GM19452 (cell line): Measurements from ENCODE around the gene SS18L1.
A peak's percentile ranks its signal among the peaks of the same experiment; 100 is the strongest.

ENCODE experiments used
- ATAC-seq: cut with Tn5 transposase; IDR thresholded peaks from one replicate; pipeline ENCODE4 v1.9.1; 2021; ENCODE audit not compliant: unreplicated experiment

The SS18L1 gene

GRCh38 chr20:62191781-62192559, 48.4 kb downstream of the SS18L1 start:
- no peak for ATAC-seq

- ATAC-seq: no peak
Observed at GRCh38 chr20:62192635-62193034, 49.1 kb downstream of the SS18L1 start.

DNA sequence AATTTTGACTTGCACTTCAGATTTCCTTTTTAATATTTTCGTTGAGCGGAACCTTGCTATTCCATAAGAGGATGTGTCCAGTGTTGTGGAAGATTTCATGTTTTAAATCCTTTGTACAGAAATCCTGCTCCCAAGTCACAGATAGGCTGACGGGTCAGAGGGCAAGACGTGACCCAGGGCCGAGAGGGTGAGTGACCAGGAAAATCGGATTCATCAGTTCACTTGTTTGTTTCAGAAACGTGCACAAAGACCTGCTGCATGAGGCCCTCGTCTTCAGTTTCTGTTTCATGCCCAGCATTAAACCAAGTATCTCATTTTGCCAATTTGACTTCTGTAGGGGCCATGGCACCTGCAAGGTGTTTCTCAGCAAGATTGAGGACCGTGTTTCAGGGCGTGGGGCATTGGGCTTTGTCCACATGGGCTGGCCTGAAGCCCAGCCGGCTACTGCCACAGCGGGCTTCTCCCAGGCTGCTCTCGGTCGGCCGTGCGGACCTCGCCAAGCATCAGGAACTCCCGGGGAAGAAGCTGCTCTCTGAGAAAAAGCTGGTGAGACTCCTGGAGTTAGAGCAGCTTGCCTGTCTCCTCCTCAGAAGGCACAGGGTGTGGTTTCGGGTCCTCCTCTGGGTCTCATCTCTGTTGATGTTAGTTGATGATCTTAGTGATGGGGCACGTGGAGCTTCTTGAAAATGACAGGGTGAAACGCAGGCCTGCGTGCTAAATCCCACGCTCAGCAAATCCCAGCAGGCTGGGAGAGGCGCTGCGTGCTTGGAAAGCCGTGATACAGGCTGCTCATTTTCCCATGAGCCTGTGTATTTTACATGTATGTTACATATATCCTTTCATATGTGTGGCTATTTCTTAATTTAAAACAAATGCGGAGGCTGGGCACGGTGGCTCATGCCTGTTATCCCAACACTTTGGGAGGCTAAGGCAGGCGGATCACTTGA, 49.8 kb downstream of the SS18L1 start:
- ATAC-seq: no peak

- ATAC-seq: no peak
Observed at GRCh38 chr20:62195075-62195405, 51.5 kb downstream of the SS18L1 start.

DNA sequence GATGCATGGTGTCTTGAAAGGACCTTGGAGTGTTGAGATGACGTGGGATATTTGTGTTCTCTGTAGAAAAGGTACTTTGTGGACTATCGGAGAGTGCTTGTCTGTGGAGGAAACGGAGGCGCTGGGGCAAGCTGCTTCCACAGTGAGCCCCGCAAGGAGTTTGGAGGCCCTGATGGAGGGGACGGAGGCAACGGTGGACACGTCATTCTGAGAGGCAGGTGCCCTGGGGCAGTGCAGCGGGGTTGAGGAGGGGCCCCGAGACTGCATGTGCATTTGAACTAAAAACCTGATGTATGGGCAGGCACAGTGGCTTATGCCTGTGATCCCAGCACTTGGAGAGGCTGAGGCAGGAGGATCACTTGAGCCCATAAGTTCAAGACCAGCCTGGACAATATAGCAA, 52.2 kb downstream of the SS18L1 start:
- no peak for ATAC-seq

DNA sequence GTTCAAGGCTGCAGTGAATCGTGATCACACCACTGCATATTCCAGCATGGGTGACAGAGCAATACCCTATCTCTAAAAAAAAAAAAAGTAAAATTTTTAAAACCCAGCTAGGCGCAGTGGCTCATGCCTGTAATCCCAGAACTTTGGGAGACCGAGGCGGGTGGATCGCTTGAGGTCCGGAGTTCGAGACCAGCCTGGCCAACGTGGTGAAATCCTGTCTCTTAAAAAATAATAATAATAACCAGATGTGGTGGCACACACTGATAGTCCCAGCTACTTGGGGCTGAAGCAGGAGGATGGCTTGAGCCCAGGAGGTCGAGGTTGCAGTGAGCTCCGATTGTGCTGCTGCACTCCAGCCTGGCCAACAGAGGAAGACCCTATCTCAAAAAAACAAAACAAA, 52.7 kb downstream of the SS18L1 start:
- ATAC-seq: no peak

DNA sequence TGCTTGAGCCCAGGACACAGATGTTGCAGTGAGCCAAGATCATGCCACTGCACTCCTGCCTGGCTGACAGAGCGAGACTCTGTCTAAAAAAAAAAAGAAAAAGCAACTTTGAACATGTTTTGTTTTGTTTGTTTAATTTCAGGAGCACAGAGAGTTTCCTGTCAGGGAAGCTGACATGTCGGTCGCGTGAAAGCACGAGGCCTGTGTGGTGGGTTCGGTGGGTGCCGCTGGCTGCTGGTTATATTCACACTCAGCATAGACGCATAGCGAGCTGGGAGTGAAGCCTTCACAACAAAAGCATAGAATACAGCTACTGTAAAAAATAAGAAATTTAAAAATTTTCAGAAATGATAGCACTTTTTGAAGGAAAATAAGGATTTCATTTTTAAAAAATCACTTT, 53.7 kb downstream of the SS18L1 start:
- no peak for ATAC-seq

DNA sequence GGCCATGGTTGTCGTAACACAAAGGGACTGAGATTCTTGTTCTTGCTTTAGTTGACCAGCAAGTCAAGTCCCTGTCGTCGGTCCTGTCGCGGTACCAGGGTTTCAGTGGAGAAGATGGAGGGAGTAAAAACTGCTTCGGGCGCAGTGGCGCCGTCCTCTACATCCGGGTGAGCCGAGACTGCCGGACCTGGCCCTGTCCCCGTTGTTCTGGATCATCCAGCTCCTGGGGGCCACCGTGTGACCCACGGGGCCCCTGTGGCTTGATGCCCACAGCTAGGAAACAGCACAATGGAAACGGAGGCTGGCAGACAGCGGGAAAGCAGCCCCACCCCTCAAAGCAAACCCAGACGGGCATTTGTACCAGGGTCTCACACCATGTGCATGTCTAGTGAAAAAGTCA, 54.2 kb downstream of the SS18L1 start:
- ATAC-seq: no peak

- ATAC-seq: no peak
Observed at GRCh38 chr20:62198496-62198895, 54.9 kb downstream of the SS18L1 start.

GRCh38 chr20:62198931-62199330, 55.4 kb downstream of the SS18L1 start:
- no peak for ATAC-seq

GRCh38 chr20:62200491-62201172, 57.1 kb downstream of the SS18L1 start:
- ATAC-seq: no peak

GRCh38 chr20:62201173-62202082, 57.9 kb downstream of the SS18L1 start:
- ATAC-seq: peak; percentile 69

DNA sequence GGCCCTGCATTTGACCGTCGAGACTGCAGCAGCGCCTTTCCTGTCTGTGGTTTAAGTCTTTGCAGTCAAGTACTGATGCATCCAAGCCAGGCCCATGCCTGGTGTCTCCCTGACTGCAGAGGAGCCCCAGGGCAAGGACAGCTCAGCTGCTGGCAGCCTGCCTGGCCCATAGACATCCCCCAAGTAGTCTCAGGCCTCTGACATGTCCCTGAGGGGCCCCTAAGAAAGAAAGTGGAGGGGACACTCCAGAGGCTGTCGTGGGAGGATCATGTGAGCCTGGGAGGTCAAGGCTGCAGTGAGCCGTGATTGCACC, 58.5 kb downstream of the SS18L1 start:
- peak; percentile 28 for ATAC-seq

- no peak for ATAC-seq
Observed at GRCh38 chr20:62202676-62203377, 59.3 kb downstream of the SS18L1 start.

GRCh38 chr20:62203378-62204030, 59.9 kb downstream of the SS18L1 start:
- no peak for ATAC-seq

DNA sequence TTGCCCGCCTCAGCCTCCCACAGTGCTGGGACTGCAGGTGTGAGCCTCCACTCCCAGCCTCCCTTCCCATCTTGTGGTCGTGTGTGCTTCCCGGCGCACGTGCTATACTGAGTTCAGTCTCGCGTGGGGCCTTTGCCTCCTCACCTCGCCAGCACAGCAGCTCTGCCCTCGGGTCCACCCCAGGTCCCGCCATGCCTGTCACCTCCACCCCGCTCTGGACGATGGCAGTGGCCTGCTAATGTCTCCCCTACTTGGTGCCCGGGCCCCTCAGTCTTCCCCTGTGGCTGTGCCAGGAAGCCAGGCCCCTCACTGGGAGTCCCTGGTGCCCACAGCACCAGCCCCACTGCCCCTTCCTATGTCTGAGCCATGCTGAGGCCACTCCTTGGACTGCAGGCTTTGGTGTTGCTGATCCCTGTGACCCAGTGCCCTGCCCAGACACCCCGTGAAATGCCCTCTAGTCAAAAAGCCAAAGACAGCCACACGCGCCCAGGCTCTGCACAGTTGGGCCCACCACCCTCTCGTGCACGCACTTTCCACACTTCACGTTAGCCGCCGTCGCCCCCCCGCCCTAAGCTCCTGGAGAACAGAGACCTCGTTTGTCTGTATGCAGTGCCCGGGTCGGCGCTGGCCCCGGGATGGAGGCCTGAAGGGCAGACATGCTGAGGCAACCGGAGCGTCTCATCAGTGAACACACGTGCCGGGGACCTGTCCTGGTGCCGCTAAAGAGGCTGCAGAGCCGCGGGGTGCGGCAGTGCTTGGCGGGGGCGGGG, 62.2 kb downstream of the SS18L1 start:
- ATAC-seq: no peak

DNA sequence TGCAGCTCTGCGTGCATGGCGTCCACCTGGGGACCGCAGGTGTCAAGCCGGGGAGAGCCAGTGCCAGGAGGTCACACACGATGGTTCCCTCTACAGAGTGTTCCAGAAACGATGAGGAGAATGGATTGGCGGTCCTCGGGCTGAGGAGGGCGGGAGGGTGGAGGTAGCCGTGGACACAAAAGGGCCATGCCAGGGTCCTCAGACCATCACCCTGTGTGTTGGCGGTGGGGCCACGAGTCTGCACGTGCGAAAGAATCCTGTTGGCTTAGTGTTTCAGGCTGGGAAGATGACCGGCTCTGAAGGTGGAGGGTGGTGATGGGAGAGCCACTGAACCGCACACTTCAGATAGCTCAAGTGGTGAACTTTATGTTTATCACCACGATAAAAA, 62.8 kb downstream of the SS18L1 start:
- no peak for ATAC-seq

DNA sequence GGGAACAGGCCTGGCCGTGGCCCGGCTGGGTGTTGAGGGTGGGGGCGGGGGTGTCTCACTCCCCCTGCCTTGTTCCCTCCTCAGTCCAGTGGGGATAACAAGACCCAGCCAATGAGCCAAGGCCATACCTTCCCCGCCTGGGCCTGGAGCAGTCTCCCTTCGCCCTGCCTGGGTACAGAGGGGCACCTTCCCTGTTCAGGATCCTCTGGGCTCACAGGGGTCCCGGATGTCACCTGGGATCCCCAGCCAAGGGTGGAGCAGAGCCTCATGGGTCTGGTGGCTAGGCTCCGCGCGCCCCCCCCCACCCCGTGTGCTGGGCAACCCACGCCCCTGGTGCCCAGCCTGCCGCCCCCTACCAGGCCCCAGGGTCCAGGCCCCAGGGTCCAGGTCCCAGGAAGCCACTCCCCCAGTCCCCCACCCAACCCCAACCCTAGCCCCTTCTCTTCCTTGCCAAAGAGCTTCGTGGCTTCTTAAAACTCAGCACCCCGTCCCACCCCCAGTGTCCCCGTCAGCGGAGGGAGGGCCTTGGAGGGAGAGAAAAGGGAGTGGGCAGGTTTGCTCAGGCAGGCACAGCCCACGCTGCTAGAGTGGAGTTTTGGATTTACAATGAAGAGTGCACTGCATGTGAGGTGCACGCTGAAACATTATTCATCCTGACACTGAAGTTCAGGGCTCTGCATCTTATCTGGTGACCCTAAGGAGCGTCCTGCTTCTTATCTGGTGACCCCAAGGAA, 64.7 kb downstream of the SS18L1 start:
- no peak for ATAC-seq
